Measurements from ENCODE around the gene CAMTA1.
"Not testable (repeated sequence)": the region's sequence is repeated elsewhere in the genome, so short reads cannot be mapped to it uniquely, and the experiment has no call there.

DNA sequence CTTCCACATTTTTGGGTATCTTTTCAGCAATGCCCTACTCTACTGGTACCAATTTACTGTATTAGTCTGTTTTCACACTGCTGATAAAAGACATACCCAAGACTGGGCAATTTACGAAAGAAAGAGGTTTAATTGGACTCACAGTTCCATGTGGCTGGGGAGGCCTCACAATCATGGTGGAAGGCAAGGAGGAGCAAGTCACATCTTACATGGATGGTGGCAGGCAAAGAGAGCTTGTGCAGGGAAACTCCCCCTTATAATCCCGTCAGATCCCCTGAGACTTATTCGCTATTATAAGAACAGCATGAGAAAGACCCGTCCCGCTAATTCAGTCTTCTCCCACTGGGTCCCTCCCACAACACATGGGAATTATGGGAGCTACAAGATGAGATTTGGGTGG is 136.3 kb downstream of the CAMTA1 start:
- TF ChIP-seq, protein P1, sequence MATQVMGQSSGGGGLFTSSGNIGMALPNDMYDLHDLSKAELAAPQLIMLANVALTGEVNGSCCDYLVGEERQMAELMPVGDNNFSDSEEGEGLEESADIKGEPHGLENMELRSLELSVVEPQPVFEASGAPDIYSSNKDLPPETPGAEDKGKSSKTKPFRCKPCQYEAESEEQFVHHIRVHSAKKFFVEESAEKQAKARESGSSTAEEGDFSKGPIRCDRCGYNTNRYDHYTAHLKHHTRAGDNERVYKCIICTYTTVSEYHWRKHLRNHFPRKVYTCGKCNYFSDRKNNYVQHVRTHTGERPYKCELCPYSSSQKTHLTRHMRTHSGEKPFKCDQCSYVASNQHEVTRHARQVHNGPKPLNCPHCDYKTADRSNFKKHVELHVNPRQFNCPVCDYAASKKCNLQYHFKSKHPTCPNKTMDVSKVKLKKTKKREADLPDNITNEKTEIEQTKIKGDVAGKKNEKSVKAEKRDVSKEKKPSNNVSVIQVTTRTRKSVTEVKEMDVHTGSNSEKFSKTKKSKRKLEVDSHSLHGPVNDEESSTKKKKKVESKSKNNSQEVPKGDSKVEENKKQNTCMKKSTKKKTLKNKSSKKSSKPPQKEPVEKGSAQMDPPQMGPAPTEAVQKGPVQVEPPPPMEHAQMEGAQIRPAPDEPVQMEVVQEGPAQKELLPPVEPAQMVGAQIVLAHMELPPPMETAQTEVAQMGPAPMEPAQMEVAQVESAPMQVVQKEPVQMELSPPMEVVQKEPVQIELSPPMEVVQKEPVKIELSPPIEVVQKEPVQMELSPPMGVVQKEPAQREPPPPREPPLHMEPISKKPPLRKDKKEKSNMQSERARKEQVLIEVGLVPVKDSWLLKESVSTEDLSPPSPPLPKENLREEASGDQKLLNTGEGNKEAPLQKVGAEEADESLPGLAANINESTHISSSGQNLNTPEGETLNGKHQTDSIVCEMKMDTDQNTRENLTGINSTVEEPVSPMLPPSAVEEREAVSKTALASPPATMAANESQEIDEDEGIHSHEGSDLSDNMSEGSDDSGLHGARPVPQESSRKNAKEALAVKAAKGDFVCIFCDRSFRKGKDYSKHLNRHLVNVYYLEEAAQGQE (IDR thresholded peaks at IDR 0.05; ENCODE audit: low read depth, low read length), result not testable (repeated sequence)
- TF ChIP-seq, protein P2, sequence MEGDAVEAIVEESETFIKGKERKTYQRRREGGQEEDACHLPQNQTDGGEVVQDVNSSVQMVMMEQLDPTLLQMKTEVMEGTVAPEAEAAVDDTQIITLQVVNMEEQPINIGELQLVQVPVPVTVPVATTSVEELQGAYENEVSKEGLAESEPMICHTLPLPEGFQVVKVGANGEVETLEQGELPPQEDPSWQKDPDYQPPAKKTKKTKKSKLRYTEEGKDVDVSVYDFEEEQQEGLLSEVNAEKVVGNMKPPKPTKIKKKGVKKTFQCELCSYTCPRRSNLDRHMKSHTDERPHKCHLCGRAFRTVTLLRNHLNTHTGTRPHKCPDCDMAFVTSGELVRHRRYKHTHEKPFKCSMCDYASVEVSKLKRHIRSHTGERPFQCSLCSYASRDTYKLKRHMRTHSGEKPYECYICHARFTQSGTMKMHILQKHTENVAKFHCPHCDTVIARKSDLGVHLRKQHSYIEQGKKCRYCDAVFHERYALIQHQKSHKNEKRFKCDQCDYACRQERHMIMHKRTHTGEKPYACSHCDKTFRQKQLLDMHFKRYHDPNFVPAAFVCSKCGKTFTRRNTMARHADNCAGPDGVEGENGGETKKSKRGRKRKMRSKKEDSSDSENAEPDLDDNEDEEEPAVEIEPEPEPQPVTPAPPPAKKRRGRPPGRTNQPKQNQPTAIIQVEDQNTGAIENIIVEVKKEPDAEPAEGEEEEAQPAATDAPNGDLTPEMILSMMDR (IDR thresholded peaks at IDR 0.05), result not testable (repeated sequence)
- not testable (repeated sequence) for TF ChIP-seq JUND (IDR thresholded peaks at IDR 0.05); YY1 (IDR thresholded peaks at IDR 0.05; ENCODE audit: low read depth); NFIC (IDR thresholded peaks at IDR 0.05; ENCODE audit: borderline replicate concordance); TCF12 (IDR thresholded peaks at IDR 0.05); EP300 (IDR thresholded peaks at IDR 0.05; ENCODE audit: borderline replicate concordance in 1 of 2, low read depth in 1 of 2, low read length in 1 of 2)
- TF ChIP-seq, protein P3, sequence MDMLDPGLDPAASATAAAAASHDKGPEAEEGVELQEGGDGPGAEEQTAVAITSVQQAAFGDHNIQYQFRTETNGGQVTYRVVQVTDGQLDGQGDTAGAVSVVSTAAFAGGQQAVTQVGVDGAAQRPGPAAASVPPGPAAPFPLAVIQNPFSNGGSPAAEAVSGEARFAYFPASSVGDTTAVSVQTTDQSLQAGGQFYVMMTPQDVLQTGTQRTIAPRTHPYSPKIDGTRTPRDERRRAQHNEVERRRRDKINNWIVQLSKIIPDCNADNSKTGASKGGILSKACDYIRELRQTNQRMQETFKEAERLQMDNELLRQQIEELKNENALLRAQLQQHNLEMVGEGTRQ (IDR thresholded peaks at IDR 0.05; ENCODE audit: borderline replicate concordance, low read depth, low read length), result not testable (repeated sequence)
